Tibial artery (tissue), 4 donors: ENCODE results near the gene DNER.

Experiments
- DNase-seq, 2 donors: peaks; one replicate each; pipeline ENCODE4 v3.0.0-alpha.2; 2019
- H3K27ac ChIP-seq, 2 donors: fragments of 200-600 bp; sonication (generic) in 1 of 2; 1 replicate in 1 of 2; 2 replicates in 1 of 2; pipeline ENCODE4 v1.5.1; 2018 to 2019; ENCODE audit warnings: mild to moderate bottlenecking in 1 of 2
- H3K27me3 ChIP-seq, 2 donors: fragments of 200-600 bp; sonication (generic) in 1 of 2; one replicate each; pipeline versions ENCODE4 v1.5.1 to v1.6.0; 2016 to 2019
- H3K36me3 ChIP-seq, 3 donors: fragments of 200-600 bp; sonication (generic) in 2 of 3; one replicate each; pipeline ENCODE4 v1.5.1; 2016 to 2019; ENCODE audit warnings: mild to moderate bottlenecking in 2 of 3
- H3K4me1 ChIP-seq, 4 donors: fragments of 200-600 bp; sonication (generic) in 2 of 4; 1 replicate in 3 of 4; 2 replicates in 1 of 4; pipeline ENCODE4 v1.5.1; 2016 to 2019
- H3K4me3 ChIP-seq, 2 donors: fragments of 200-600 bp; sonication (generic) in 1 of 2; 1 replicate in 1 of 2; 2 replicates in 1 of 2; pipeline ENCODE4 v1.5.1; 2018 to 2019; ENCODE audit warnings: mild to moderate bottlenecking in 2 of 2
- H3K9me3 ChIP-seq, 3 donors: fragments of 200-600 bp; sonication (generic) in 1 of 3; one replicate each; pipeline ENCODE4 v1.5.1; 2016 to 2019
- CTCF ChIP-seq, 2 experiments: fragments of 200-600 bp in 1 of 2; fragments of 450-650 bp in 1 of 2; IDR thresholded peaks; one replicate each; pipeline ENCODE4 v1.5.1; 2017 to 2019; ENCODE audit warnings: antibody characterized with exemption in 2 of 2, mild to moderate bottlenecking in 1 of 2, moderate library complexity in 1 of 2
- intact Hi-C: fragments of 100-400 bp; cut with DNase I; formaldehyde crosslinking; loops from one replicate; pipeline ENCODE4 v1.15.0; 2023; ENCODE audit warnings: low total_unique reads

DNER gene

GRCh38 chr2:229674830-229675530 lies 39.4 kb downstream of the DNER start:
- H3K4me3 ChIP-seq = no peak overlapping the region
- H3K27me3 ChIP-seq = peaks cover 0 to 8% of the 10 kb centered on the region in 2 donors
- H3K36me3 ChIP-seq = no peaks in the 10 kb centered on the region
- no peak overlapping the region for H3K27ac ChIP-seq
- no peaks in the 10 kb centered on the region for H3K4me1 ChIP-seq
- H3K9me3 ChIP-seq = no peaks in the 10 kb centered on the region
- DNase-seq = no peak
- intact Hi-C loops = no loop called here
- no peak for TF ChIP-seq CTCF (IDR thresholded peaks at IDR 0.05)

- Histone ChIP-seq H3K4me3 (no peak overlapping the region), H3K4me1 (no peaks in the 10 kb centered on the region), H3K36me3 (no peaks in the 10 kb centered on the region), H3K9me3 (no peaks in the 10 kb centered on the region), H3K27me3 (peaks cover 0 to 8% of the 10 kb centered on the region in 2 donors), H3K27ac (no peak overlapping the region)
- no peak for TF ChIP-seq CTCF (IDR thresholded peaks at IDR 0.05)
- intact Hi-C loops = no loop called here
- DNase-seq = no peak
Observed at GRCh38 chr2:229673676-229674075, 40.7 kb downstream of the DNER start.

- Histone ChIP-seq H3K4me1 (no peaks in the 10 kb centered on the region), H3K27me3 (peaks cover 0 to 4% of the 10 kb centered on the region in 2 donors), H3K4me3 (no peak overlapping the region), H3K9me3 (no peaks in the 10 kb centered on the region), H3K27ac (no peak overlapping the region), H3K36me3 (no peaks in the 10 kb centered on the region)
- DNase-seq = no peak
- TF ChIP-seq CTCF (IDR thresholded peaks at IDR 0.05) = no peak
- intact Hi-C loops = no loop called here
Observed at GRCh38 chr2:229672021-229672420, 42.3 kb downstream of the DNER start.

GRCh38 chr2:229669841-229670240 lies 44.5 kb downstream of the DNER start:
- no peaks in the 10 kb centered on the region for H3K36me3 ChIP-seq
- no peak for TF ChIP-seq CTCF (IDR thresholded peaks at IDR 0.05)
- no peaks in the 10 kb centered on the region for H3K27me3 ChIP-seq
- H3K4me1 ChIP-seq = no peaks in the 10 kb centered on the region
- no peak for DNase-seq
- H3K9me3 ChIP-seq = no peaks in the 10 kb centered on the region
- intact Hi-C loops = no loop called here
- H3K27ac ChIP-seq = no peak overlapping the region
- H3K4me3 ChIP-seq = no peak overlapping the region

- no peak overlapping the region for H3K4me3 ChIP-seq
- no peak for TF ChIP-seq CTCF (IDR thresholded peaks at IDR 0.05)
- intact Hi-C loops = no loop called here
Observed at GRCh38 chr2:229666811-229667210, 47.5 kb downstream of the DNER start.

GRCh38 chr2:229665158-229665557 lies 49.2 kb downstream of the DNER start:
- no peak for DNase-seq
- no peak for TF ChIP-seq CTCF (IDR thresholded peaks at IDR 0.05)
- H3K4me3 ChIP-seq = no peak overlapping the region
- no peaks in the 10 kb centered on the region for H3K27me3 ChIP-seq
- no peaks in the 10 kb centered on the region for H3K4me1 ChIP-seq
- H3K36me3 ChIP-seq = no peaks in the 10 kb centered on the region
- intact Hi-C loops = no loop called here
- H3K9me3 ChIP-seq = no peaks in the 10 kb centered on the region
- H3K27ac ChIP-seq = no peak overlapping the region

More at GRCh38 chr2:229666811-229667210, 47.5 kb downstream of the DNER start:
- H3K27me3 ChIP-seq = no peaks in the 10 kb centered on the region
- no peaks in the 10 kb centered on the region for H3K9me3 ChIP-seq
- DNase-seq = no peak
- no peaks in the 10 kb centered on the region for H3K36me3 ChIP-seq
- no peak overlapping the region for H3K27ac ChIP-seq
- no peaks in the 10 kb centered on the region for H3K4me1 ChIP-seq
